HT1080 (cell line): Measurements from ENCODE around the gene TRIM7. TPM values are rescaled to one million over a fixed set of nuclear protein-coding genes. Genes with fewer than 3 reads are reported as not detected.
"Not testable (repeated sequence)": the region's sequence is repeated elsewhere in the genome, so short reads cannot be mapped to it uniquely, and the experiment has no call there.

Experiments used
- DNase-seq: peaks from one replicate; pipeline ENCODE4 v3.0.0-alpha.2; 2015; ENCODE audit warnings: low read depth
- small RNA-seq: library from RNA; depleted of rRNA; stranded (forward); fragments of <200 nt; gene quantifications from one replicate; pipeline ENCODE3, GENCODE V24; 2014
- total RNA-seq: library from RNA; depleted of rRNA; stranded (reverse); fragments of >200 nt; shearing (Covaris generic); gene quantifications from 2 replicates; pipeline ENCODE4 v1.2.3, GENCODE V29; 2014; rRNA removed

TRIM7 gene
- total RNA-seq, 1 experiment from 2014 or later = 12.6 TPM

GRCh38 chr5:181156758-181157157 lies 48.2 kb downstream of the TRIM7 start:
- DNase-seq = no peak

- DNase-seq = no peak
Measured at GRCh38 chr5:181153814-181154213, 51.2 kb downstream of the TRIM7 start.

GRCh38 chr5:181152406-181152805 lies 52.6 kb downstream of the TRIM7 start:
- peak; percentile 89 for DNase-seq

- DNase-seq = peak; percentile 44
Measured at GRCh38 chr5:181151146-181151545, 53.9 kb downstream of the TRIM7 start.

- DNase-seq = no peak
Measured at GRCh38 chr5:181149806-181150733, 54.9 kb downstream of the TRIM7 start.

- no peak for DNase-seq
Measured at GRCh38 chr5:181149355-181149754, 55.6 kb downstream of the TRIM7 start.

GRCh38 chr5:181146927-181147636 lies 57.9 kb downstream of the TRIM7 start, which contains the start of gene OR2V2:
OR2V2 (plus strand) TSS chr5:181147586; CDS start chr5:181154943, 7,357 bp downstream.
- DNase-seq = not testable (repeated sequence)

- no peak for DNase-seq
Measured at GRCh38 chr5:181145133-181145532, 59.9 kb downstream of the TRIM7 start.

Small RNA genes lying within 50 kb of the gene (small RNA-seq; reads per million reads assigned to genes)
- not detected for gene MIR4638
- gene SNORD95 = not detected
- gene SNORD96A = not detected

Other genes starting within 250 kb of the TRIM7 start
- gene BTNL3, start 216.3 kb downstream of the TRIM7 start, total RNA-seq = not detected in 2 replicates
- 0.18 and 1.3 TPM in 2 replicates for gene BTNL9, start 164.9 kb downstream of the TRIM7 start, total RNA-seq
- gene OR2V1, start 74.0 kb downstream of the TRIM7 start, total RNA-seq = not detected in 2 replicates
- not detected in 2 replicates for gene OR2V2, start 57.6 kb downstream of the TRIM7 start, total RNA-seq
- 19.1 and 29.1 TPM in 2 replicates for gene TRIM41, start 18.1 kb upstream of the TRIM7 start, total RNA-seq
- 7,519 and 7,681 TPM in 2 replicates for gene RACK1, start 38.7 kb upstream of the TRIM7 start, total RNA-seq
- 3.5 and 7.7 TPM in 2 replicates for gene TRIM52, start 55.9 kb upstream of the TRIM7 start, total RNA-seq
- gene OR4F3, start 162.1 kb upstream of the TRIM7 start, total RNA-seq = not detected in 2 replicates